Activated CD8-positive, alpha-beta memory T cell treated with anti-CD3 and anti-CD28 coated beads, Interleukin-2, amount 10 ng/mL, durations not matched to agents 7 days and 5 days (primary cell): Measurements from ENCODE around the gene PGD. TPM values are rescaled to one million over a fixed set of nuclear protein-coding genes. Genes with fewer than 3 reads are reported as not detected.
"Not testable (repeated sequence)": the region's sequence is repeated elsewhere in the genome, so short reads cannot be mapped to it uniquely, and the experiment has no call there.

Experiments
- ATAC-seq: fragments of 150-1000 bp; cut with Tn5 transposase; one replicate; pipeline ENCODE4 v1.10.0; 2021; ENCODE audit warnings: moderate library complexity
- CTCF ChIA-PET: fragments of 350-600 bp; sonication (Branson Sonifier 250); formaldehyde crosslinking; loops from one replicate; lab custom pipeline; 2021; ENCODE audit warnings: antibody characterized with exemption; lab: Charles Lee
- DNase-seq: peaks from one replicate; pipeline ENCODE4 v3.0.0-alpha.2; 2020
- H3K27ac Mint-ChIP-seq: one replicate; pipeline ENCODE4 v1.8.0; 2021; ENCODE audit warnings: mild to moderate bottlenecking, mixed read lengths
- H3K27me3 Mint-ChIP-seq: one replicate; pipeline ENCODE4 v1.8.0; 2021; ENCODE audit warnings: mixed read lengths
- H3K36me3 Mint-ChIP-seq: one replicate; pipeline ENCODE4 v1.8.0; 2021; ENCODE audit warnings: mild to moderate bottlenecking, mixed read lengths
- H3K4me1 Mint-ChIP-seq: one replicate; pipeline ENCODE4 v1.8.0; 2021; ENCODE audit warnings: mixed read lengths
- H3K4me3 Mint-ChIP-seq: one replicate; pipeline ENCODE4 v1.8.0; 2021; ENCODE audit warnings: mild to moderate bottlenecking, moderate library complexity, mixed read lengths
- H3K9me3 Mint-ChIP-seq: one replicate; pipeline ENCODE4 v1.8.0; 2022; ENCODE audit warnings: low read depth, mixed read lengths
- total RNA-seq, 2 experiments: library from RNA; stranded (reverse); gene quantifications; one replicate each; pipeline ENCODE4 v1.2.3, GENCODE V29; 2021

PGD gene
- total RNA-seq = 100 to 1,000 TPM in 1 of 2 experiments, 10 to 100 TPM in 1; 74.9 to 128 TPM

DNA sequence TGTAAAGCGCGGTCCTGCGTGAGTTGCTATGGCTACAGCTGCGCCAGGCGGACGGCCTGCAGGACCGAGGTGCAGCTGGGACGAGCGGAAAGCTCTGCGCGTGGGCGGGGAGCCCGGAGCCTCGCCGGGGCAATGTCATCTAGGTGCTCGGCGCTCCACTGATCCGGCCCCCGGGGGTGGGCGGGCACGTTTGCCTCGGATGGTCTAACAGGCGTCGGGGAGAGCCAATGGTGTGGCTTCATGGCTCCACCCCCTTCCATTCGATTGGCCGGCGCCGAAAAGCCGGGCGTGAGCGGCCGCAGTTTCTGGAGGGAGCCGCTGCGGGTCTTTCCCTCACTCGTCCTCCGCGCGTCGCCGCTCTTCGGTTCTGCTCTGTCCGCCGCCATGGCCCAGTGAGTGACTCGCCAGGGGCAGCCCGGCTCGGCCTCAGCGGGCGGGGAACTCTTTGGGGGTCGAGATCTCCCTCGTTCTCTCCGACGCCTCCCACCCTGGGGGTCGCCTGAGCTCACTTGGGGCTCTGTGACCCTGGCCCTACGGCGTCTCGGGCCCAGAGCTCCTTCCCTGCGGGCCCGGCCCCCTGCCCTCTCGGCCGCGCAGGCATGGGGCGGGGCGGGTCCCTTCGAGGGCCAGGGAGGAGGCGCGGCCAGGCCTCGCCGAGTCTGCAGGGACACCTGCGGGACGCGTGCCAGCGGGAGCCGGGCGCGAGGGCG lies at the start of gene PGD:
Gene PGD, plus strand, starts transcription at position 331 of the 710 bp plus-strand sequence. Its CDS starts 54 bp downstream, at position 385.
- DNase-seq (peak; percentile 99), ATAC-seq (peak; percentile 98)
- Mint-ChIP-seq H3K9me3 (peaks cover 3% of the 10 kb centered on the region), H3K27ac (peak within 1 kb of the TSS; percentile 78), H3K4me3 (peak within 1 kb of the TSS; percentile 84), H3K27me3 (no peaks in the 10 kb centered on the region), H3K36me3 (peaks cover 25% of the 10 kb centered on the region), H3K4me1 (peaks cover 31% of the 10 kb centered on the region)
- CTCF ChIA-PET = interaction anchor here (1.0 to 4.7 kb wide), 7 partner anchors 11 to 189 kb away, joined by 3 to 20 read pairs (median 8); partner anchors contain the start of genes CENPS and KIF1B

DNA sequence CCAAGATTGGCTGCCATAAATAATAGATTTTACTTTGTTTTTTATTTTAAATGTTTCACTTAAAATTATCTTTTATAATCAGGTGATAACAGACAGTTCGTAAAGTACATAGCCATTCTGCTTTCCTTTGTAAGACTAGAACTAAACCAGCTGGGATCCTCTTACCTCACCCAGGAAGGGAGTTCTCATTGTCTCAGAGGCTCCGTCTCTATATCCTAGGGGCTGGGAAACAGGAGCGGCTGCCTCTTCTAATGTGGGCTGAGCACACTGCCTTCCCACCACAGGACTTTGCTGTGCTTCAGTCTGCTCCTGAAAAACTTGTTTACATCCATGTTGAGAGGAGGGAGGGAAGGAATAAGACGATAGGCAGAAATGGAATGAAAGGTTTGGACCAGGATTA lies 45.6 kb upstream of the PGD start:
- Mint-ChIP-seq H3K36me3 (peaks cover 3% of the 10 kb centered on the region), H3K27ac (no peak overlapping the region), H3K9me3 (no peaks in the 10 kb centered on the region), H3K4me1 (no peaks in the 10 kb centered on the region), H3K27me3 (no peaks in the 10 kb centered on the region), H3K4me3 (no peak overlapping the region)
- CTCF ChIA-PET = interaction anchor here (1.6 kb wide), 1 partner anchor 143 kb away, joined by 7 read pairs; the partner anchor contains the start of gene KIF1B
- DNase-seq (no peak), ATAC-seq (no peak)

DNA sequence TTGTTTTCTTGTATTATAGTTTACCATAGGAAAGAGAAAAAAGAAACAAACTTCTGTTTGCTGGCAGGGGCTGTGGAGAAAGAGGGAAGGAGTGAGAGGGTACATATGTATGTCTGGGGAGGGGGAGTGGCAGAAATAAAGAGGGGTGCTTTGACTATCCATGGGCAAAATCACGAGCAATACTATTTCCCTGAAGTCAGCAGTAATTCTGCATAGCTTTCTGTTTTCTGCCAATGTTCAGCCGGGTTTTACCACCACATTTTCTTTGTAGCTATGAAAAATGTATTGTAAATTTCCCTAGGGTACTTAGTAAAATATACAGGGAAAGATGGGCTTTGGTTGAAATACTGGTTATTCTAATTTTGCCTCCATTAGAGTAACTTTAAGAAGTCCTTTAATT lies 45.2 kb upstream of the PGD start:
- ATAC-seq (no peak), DNase-seq (no peak)
- no peaks in the 10 kb centered on the region for H3K4me1 Mint-ChIP-seq
- CTCF ChIA-PET = interaction anchor here (1.6 kb wide), 1 partner anchor 144 kb away, joined by 7 read pairs; the partner anchor contains the start of gene KIF1B
- no peak overlapping the region for H3K4me3 Mint-ChIP-seq
- H3K27ac Mint-ChIP-seq = no peak overlapping the region
- no peaks in the 10 kb centered on the region for H3K36me3 Mint-ChIP-seq
- H3K9me3 Mint-ChIP-seq = no peaks in the 10 kb centered on the region
- H3K27me3 Mint-ChIP-seq = no peaks in the 10 kb centered on the region

DNA sequence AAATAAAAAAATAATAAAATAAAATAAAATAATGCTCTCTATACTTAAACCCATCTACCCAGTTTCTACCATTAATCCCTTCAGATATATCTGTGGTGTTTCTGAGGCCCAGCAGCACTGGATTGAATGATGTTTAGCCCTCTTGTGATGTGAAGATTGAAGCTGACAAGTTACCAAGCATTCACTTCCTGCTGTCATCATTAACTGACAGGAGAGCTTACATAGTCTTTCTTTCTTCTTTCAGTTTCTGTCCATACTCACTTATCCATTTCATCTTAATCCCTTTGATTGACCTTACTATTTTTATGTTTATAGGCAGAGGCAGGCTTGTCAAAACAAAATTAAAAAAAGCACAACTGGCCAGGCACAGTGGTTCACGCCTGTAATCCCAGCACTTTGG lies 38.8 kb upstream of the PGD start:
- H3K36me3 Mint-ChIP-seq = peaks cover 1% of the 10 kb centered on the region
- no peaks in the 10 kb centered on the region for H3K9me3 Mint-ChIP-seq
- ATAC-seq = peak; percentile 27
- H3K27me3 Mint-ChIP-seq = no peaks in the 10 kb centered on the region
- no peak overlapping the region for H3K4me3 Mint-ChIP-seq
- no peak for DNase-seq
- CTCF ChIA-PET = interaction anchor here (0.6 to 1.9 kb wide), 2 partner anchors 20 to 150 kb away, joined by 3 to 8 read pairs; partner anchors contain the start of gene KIF1B
- peaks cover 11% of the 10 kb centered on the region for H3K4me1 Mint-ChIP-seq
- peak overlapping the region; percentile 65 for H3K27ac Mint-ChIP-seq

DNA sequence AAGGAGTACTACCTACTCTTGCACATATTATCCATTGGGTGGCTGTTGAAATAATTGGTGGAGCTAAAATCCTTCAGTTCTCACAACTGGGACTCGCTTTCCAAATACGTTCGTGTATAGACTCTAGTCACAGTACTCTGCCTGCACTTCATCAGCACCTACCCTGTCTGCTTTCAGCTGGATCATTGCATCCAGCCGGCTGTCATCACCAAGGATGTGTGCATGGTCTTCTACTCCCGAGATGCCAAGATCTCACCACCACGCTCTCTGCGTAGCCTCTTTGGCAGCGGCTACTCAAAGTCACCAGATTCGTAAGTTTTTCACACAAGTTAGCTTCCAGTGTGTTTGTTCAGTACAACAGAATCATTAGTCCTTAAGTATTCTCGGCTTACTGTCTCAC lies 37.3 kb upstream of the PGD start:
- peaks cover 4% of the 10 kb centered on the region for H3K36me3 Mint-ChIP-seq
- no peaks in the 10 kb centered on the region for H3K9me3 Mint-ChIP-seq
- H3K4me1 Mint-ChIP-seq = peaks cover 11% of the 10 kb centered on the region
- CTCF ChIA-PET = no interaction called here
- H3K4me3 Mint-ChIP-seq = no peak overlapping the region
- no peak overlapping the region for H3K27ac Mint-ChIP-seq
- ATAC-seq (no peak), DNase-seq (no peak)
- no peaks in the 10 kb centered on the region for H3K27me3 Mint-ChIP-seq

DNA sequence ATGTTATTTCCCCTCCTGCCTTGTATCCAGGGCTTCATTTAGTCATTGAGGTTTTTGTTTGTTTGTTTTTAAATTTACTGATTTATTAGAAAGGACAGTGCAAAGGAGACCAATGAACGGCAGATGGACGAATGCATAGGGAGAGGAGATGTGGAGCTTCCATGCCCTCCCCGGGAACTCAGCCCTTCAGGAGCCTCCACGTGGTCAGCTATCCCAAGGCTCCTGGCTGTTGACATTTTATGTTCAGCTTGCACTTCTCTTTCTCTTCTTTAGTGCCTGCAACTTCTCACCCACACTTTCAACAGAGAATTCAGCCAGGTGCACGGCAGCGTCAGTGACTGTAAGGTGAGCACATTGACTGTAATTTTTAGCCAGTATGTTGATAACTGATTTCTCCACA lies 30.7 kb upstream of the PGD start:
- H3K36me3 Mint-ChIP-seq = peaks cover 7% of the 10 kb centered on the region
- ATAC-seq = no peak
- no peaks in the 10 kb centered on the region for H3K4me1 Mint-ChIP-seq
- no peak for DNase-seq
- CTCF ChIA-PET = interaction anchor here (0.6 kb wide), 1 partner anchor 611 kb away, joined by 4 read pairs; no protein-coding TSS in a partner anchor
- no peak overlapping the region for H3K4me3 Mint-ChIP-seq
- H3K9me3 Mint-ChIP-seq = no peaks in the 10 kb centered on the region
- no peak overlapping the region for H3K27ac Mint-ChIP-seq
- no peaks in the 10 kb centered on the region for H3K27me3 Mint-ChIP-seq

DNA sequence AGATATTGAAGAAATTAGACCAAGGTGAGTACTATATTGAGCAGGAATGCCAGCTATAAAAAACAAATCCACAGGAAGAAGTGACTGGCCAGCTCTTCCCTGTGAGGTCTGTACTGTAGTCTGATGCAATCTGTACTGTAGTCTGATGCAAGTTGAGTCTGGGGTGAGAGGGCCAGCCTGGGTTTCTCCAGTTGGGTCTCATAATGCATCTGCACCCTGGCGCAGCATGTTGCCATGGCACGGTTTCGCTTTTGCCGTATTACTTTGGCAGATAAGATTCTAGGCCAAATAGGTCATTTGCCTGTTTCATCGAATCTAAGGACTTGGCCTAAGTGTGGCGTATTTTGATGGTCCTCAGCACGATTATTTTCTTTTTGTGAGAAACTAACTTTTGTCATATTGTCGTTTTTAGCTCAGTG lies 24.4 kb upstream of the PGD start:
- DNase-seq (no peak), ATAC-seq (no peak)
- Mint-ChIP-seq H3K4me1 (no peaks in the 10 kb centered on the region), H3K4me3 (no peak overlapping the region), H3K9me3 (no peaks in the 10 kb centered on the region), H3K27me3 (no peaks in the 10 kb centered on the region), H3K27ac (peak overlapping the region; percentile 20), H3K36me3 (peaks cover 4% of the 10 kb centered on the region)
- CTCF ChIA-PET = interaction anchor here (0.8 kb wide), 1 partner anchor 16 kb away, joined by 3 read pairs; no protein-coding TSS in a partner anchor

DNA sequence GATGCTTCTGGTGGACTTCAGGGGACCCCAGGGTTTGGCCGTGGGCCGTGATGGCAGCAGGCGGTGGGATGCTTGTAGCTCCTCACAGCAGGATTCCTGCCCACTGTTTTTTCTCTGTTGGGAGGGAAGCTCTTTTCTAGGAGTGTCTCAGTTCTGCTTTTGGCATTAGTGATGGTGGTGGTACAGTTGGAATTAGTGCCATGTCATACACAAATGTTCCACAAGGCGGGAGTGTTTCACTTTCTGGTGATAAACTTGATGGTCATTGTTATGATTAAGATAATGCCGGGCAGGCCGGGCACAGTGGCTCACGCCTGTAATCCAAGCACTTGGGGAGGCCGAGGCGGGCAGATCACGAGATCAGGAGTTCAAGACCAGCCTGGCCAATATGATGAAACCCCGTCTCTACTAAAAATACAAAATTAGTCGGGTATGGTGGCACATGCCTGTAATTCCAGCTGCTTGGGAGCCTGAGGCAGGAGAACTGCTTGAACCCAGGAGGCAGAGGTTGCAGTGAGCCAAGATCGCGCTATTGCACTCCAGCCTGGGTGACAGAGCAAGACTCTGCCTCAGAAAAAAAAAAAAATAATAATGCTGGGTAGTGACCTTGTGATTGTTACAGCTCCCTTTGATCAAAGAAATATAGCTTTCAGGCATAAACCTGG lies 21.4 kb upstream of the PGD start:
- H3K27ac Mint-ChIP-seq, H3K4me1 Mint-ChIP-seq, H3K9me3 Mint-ChIP-seq, H3K36me3 Mint-ChIP-seq, H3K4me3 Mint-ChIP-seq, H3K27me3 Mint-ChIP-seq: not testable (repeated sequence)
- peak; percentile 57 for ATAC-seq
- peak; percentile 45 for DNase-seq
- CTCF ChIA-PET = interaction anchor here (0.7 to 3.6 kb wide), 13 partner anchors 8 to 532 kb away, joined by 3 to 23 read pairs (median 3); partner anchors contain the start of genes CENPS and PGD

DNA sequence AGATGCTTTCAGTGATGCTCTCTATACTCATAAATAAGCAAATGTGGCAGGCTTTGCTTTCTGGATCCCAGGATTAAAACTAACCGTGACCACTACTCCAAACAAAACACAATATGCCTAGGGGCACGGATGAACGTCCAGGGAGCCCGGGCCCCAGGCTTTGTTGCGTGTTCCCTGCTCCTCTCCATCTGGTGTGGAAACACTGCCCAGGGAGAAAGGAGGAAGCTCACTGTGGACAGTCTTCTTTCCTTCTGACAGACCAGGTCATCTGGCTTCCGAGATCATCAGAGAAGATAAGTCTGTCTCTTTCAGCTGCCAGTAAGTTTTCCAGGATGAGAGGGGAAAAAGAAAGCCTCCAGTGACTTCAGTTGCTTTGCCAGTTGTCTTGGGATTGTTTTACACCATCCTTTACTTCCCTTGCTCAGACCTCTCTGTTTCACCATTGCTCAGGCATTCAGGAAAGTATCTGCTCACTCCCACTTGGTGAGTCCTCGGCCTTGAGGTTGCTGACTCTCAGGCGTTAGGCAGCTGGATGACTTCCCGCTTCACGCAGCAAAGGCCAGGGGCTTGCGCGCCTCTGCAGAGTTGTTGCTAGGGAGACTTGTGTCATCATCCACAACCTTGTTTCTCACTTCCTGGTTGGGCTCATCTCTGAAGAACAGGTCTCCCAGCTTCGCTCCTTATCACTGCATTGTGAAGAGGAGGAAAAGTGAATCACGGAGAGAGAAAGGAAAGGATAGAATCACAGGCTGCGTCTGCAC lies 20.6 kb upstream of the PGD start:
- DNase-seq (no peak), ATAC-seq (no peak)
- Mint-ChIP-seq H3K36me3 (peaks cover 2% of the 10 kb centered on the region), H3K27me3 (no peaks in the 10 kb centered on the region), H3K4me3 (no peak overlapping the region), H3K9me3 (no peaks in the 10 kb centered on the region), H3K27ac (no peak overlapping the region), H3K4me1 (no peaks in the 10 kb centered on the region)
- CTCF ChIA-PET = interaction anchor here (0.8 to 3.6 kb wide), 12 partner anchors 9 to 532 kb away, joined by 3 to 23 read pairs (median 4); partner anchors contain the start of genes CENPS and PGD

DNA sequence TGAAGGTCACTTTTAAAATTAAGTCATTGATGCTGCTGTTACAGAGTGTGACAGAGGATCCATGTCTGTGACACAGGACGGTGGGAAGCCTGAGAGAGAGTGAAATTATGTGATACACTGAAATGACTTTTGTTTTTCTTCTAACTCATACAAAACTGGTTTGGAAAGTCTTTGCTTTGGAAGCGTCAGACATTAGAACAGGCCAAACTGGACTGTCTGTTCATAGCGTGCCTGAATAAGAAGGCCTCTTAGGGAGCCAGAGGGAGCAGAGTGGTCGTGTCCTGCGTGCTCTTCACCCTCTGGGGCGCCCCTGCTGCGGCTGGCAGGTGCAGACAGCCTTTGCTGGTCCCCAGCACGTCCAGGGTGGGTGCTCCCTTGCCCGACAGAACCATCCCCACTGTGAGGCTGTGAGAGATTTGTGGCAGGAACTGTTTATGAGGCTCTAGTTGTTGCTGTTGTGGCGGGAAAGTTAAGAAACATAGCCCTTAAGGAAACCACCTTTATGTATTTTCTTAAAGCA lies 19.7 kb upstream of the PGD start:
- no peak for DNase-seq
- Mint-ChIP-seq H3K9me3 (no peaks in the 10 kb centered on the region), H3K4me1 (no peaks in the 10 kb centered on the region), H3K4me3 (no peak overlapping the region), H3K36me3 (peaks cover 2% of the 10 kb centered on the region), H3K27ac (no peak overlapping the region), H3K27me3 (no peaks in the 10 kb centered on the region)
- CTCF ChIA-PET = interaction anchor here (3.6 kb wide), 1 partner anchor 51 kb away, joined by 23 read pairs; the partner anchor contains the start of gene CENPS
- no peak for ATAC-seq

DNA sequence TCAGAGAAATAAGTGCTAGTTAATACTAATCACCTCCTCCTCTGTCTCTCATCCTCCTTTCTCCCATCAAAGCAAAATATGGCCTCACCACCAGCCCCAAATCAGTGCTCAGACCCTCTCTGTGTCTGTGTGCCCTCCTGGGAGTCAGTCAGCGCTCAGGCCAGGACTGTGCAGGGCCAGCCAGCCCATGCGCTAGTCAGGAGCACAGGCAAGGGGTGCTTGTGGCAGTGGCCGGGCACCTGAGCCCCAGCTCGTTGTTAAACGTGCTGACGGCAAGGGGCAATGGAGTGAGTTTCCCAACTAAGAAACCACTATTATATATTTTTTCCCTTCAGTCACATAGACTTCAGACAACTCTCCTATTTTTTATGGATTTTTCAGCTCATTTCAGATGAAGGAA lies 19.2 kb upstream of the PGD start:
- ATAC-seq = no peak
- no peak overlapping the region for H3K4me3 Mint-ChIP-seq
- no peak for DNase-seq
- H3K9me3 Mint-ChIP-seq = no peaks in the 10 kb centered on the region
- peaks cover 2% of the 10 kb centered on the region for H3K36me3 Mint-ChIP-seq
- no peak overlapping the region for H3K27ac Mint-ChIP-seq
- CTCF ChIA-PET = no interaction called here
- H3K4me1 Mint-ChIP-seq = no peaks in the 10 kb centered on the region
- no peaks in the 10 kb centered on the region for H3K27me3 Mint-ChIP-seq

DNA sequence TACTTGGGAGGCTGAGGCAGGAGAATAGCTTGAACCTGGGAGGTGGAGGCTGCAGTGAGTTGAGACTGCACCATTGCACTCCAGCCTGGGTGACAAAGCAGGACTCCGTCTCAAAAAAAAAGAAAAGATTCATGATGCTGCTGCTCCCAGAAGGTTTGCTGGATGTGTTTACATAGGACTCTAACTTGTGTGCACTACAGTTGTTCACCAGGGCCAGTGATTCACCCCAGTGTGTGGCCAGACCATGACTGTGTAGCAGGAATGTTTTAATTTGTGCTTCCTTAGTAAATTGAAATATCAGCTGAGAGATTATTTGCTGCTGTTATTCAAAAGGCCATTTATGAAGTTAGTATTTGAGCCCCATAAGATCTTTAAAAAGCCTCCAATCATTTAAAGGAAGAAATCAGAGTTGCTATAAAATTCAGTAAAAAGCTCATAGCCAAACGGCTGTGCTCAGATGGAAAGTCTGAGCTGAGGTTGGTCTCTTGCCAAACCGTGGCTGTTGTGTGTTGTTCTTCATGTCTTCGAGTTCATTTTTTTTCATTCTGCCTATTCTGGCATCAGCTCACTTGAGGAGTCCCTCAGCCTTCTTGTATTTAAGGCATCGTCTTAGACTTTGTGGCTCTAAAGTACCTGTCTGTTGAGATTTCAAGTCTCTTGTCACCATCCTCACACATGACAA lies 18.1 kb upstream of the PGD start:
- H3K27me3 Mint-ChIP-seq = no peaks in the 10 kb centered on the region
- H3K9me3 Mint-ChIP-seq = no peaks in the 10 kb centered on the region
- H3K36me3 Mint-ChIP-seq = no peaks in the 10 kb centered on the region
- H3K4me1 Mint-ChIP-seq = no peaks in the 10 kb centered on the region
- no peak for DNase-seq
- ATAC-seq = no peak
- no peak overlapping the region for H3K4me3 Mint-ChIP-seq
- CTCF ChIA-PET = interaction anchor here (0.6 to 1.7 kb wide), 3 partner anchors 8 to 195 kb away, joined by 3 to 5 read pairs (median 3); no protein-coding TSS in a partner anchor
- H3K27ac Mint-ChIP-seq = no peak overlapping the region
